TTC549 (cell line): ENCODE data around the gene SLC7A14.

Experiments used
- FAIRE-seq: peaks from 2 replicates; lab custom pipeline; 2012; peaks lifted over from hg19 to GRCh38; lab: Jason Lieb, UNC

SLC7A14 gene

GRCh38 chr3:170425491-170426239 lies 160.2 kb downstream of the SLC7A14 start:
- FAIRE-seq: no peak

GRCh38 chr3:170424879-170425278 lies 161.0 kb downstream of the SLC7A14 start:
- no peak for FAIRE-seq

- FAIRE-seq: no peak
Measured at GRCh38 chr3:170423001-170423615, 162.8 kb downstream of the SLC7A14 start.

GRCh38 chr3:170421758-170422157 lies 164.1 kb downstream of the SLC7A14 start:
- no peak for FAIRE-seq

- no peak for FAIRE-seq
Measured at GRCh38 chr3:170421111-170421641, 164.7 kb downstream of the SLC7A14 start.

GRCh38 chr3:170420307-170420821 lies 165.5 kb downstream of the SLC7A14 start:
- FAIRE-seq: no peak

GRCh38 chr3:170419557-170420087 lies 166.3 kb downstream of the SLC7A14 start:
- no peak for FAIRE-seq

- no peak for FAIRE-seq
Measured at GRCh38 chr3:170418422-170419398, 167.2 kb downstream of the SLC7A14 start, which contains the start of gene CLDN11. Gene CLDN11 (plus strand): TSS chr3:170418868. CDS start chr3:170419067, 199 bp downstream.

GRCh38 chr3:170417090-170417489 lies 168.8 kb downstream of the SLC7A14 start:
- no peak for FAIRE-seq

GRCh38 chr3:170414202-170414663 lies 171.6 kb downstream of the SLC7A14 start:
- FAIRE-seq: peak; percentile 53

GRCh38 chr3:170413291-170413690 lies 172.6 kb downstream of the SLC7A14 start:
- FAIRE-seq: no peak

GRCh38 chr3:170410428-170411029 lies 175.3 kb downstream of the SLC7A14 start:
- peak; percentile 50 for FAIRE-seq
